ENCODE data around the gene USP38. TPM values are rescaled to one million over a fixed set of nuclear protein-coding genes. Genes with fewer than 3 reads are reported as not detected.

Gene USP38, protein sequence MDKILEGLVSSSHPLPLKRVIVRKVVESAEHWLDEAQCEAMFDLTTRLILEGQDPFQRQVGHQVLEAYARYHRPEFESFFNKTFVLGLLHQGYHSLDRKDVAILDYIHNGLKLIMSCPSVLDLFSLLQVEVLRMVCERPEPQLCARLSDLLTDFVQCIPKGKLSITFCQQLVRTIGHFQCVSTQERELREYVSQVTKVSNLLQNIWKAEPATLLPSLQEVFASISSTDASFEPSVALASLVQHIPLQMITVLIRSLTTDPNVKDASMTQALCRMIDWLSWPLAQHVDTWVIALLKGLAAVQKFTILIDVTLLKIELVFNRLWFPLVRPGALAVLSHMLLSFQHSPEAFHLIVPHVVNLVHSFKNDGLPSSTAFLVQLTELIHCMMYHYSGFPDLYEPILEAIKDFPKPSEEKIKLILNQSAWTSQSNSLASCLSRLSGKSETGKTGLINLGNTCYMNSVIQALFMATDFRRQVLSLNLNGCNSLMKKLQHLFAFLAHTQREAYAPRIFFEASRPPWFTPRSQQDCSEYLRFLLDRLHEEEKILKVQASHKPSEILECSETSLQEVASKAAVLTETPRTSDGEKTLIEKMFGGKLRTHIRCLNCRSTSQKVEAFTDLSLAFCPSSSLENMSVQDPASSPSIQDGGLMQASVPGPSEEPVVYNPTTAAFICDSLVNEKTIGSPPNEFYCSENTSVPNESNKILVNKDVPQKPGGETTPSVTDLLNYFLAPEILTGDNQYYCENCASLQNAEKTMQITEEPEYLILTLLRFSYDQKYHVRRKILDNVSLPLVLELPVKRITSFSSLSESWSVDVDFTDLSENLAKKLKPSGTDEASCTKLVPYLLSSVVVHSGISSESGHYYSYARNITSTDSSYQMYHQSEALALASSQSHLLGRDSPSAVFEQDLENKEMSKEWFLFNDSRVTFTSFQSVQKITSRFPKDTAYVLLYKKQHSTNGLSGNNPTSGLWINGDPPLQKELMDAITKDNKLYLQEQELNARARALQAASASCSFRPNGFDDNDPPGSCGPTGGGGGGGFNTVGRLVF
- total RNA-seq: 27.7 TPM

DNA sequence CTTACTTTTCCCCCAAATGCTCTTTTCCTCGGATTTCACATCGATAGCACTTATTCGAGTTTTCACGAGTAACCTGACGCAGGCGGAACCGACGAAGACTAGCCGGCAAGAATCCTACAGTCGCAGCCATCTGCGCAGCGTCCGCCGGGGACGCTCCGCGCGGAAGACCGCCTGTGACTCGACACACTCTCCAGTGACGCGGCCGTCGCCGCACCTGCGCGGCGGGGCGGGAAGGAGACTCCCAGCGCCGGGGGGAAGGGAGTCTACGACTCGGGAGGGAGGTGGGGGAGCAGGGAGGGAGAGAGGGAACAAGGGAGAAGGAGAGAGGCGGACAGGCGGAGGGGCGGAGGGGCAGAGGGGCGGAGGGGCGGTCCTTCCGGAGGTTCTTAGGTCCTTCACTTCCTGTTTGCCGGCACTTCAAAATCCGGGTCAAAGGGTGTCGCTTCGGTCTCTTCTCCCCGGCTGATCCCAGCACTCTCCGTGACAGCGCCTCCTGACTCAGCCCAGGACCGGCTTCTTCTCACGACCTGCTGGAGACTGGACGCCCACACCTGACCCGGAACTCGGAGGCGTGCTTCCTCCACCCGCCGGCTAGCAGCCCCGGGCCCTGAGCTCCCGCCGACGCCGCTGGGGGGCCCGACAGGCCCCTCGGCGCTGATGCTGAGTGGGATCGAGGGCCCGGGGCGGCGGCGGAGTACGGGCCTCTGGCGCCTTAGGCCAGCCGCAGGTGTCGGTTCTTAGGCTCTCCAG lies at the start of gene USP38:
USP38 (plus strand) TSS at position 415 of the 750 bp plus-strand sequence. CDS start 534 bp downstream, outside the sequence.

Other genes with a start within 250 kb of the USP38 start
- 34.6 TPM for gene GAB1, start 152.0 kb downstream of the USP38 start, total RNA-seq